Pancreas (tissue), 10 donors: ENCODE results near the gene NID2. TPM values are rescaled to one million over a fixed set of nuclear protein-coding genes. Genes with fewer than 3 reads are reported as not detected.

ENCODE experiments used
- ATAC-seq, 4 donors: fragments of 200-7000 bp; cut with Tn5 transposase; one replicate each; pipeline versions ENCODE4 v1.8.0 to v1.9.1; 2020; ENCODE audit warnings: mild to moderate bottlenecking in 4 of 4, moderate library complexity in 4 of 4
- DNase-seq, 6 donors: peaks; one replicate each; pipeline ENCODE4 v3.0.0-alpha.2; 2020
- FAIRE-seq: peaks from 2 replicates; lab custom pipeline; 2012; peaks lifted over from hg19 to GRCh38; lab: Jason Lieb, UNC
- H3K27ac ChIP-seq, 4 donors: fragments of 200-600 bp; sonication (generic); 1 replicate in 3 of 4; 2 replicates in 1 of 4; pipeline versions ENCODE4 v1.5.0 to v1.8.0; 2020
- H3K27me3 ChIP-seq, 4 donors: fragments of 200-600 bp; one replicate each; pipeline ENCODE4 v1.8.0; 2021
- H3K36me3 ChIP-seq, 3 donors: fragments of 200-600 bp; sonication (generic) in 1 of 3; one replicate each; pipeline versions ENCODE4 v1.5.0 to v1.8.0; 2020 to 2021
- H3K4me1 ChIP-seq, 3 donors: fragments of 200-600 bp; one replicate each; pipeline ENCODE4 v1.8.0; 2021
- H3K4me3 ChIP-seq, 4 donors: fragments of 200-600 bp; sonication (generic) in 2 of 4; one replicate each; pipeline versions ENCODE4 v1.5.0 to v1.8.0; 2020 to 2021
- H3K9me3 ChIP-seq, 4 donors: fragments of 200-600 bp; one replicate each; pipeline ENCODE4 v1.8.0; 2021
- CTCF ChIP-seq, 4 donors: fragments of 200-600 bp; sonication (generic) in 3 of 4; IDR thresholded peaks; one replicate each; pipeline versions ENCODE4 v1.5.0 to v1.8.0; 2021; ENCODE audit warnings: antibody characterized with exemption in 4 of 4
- WGBS, 2 donors: extraction: QIAGEN DNeasy Blood & Tissue Kit; methylation state at CpG; one replicate each; pipeline ENCODE4 v1.1.7; 2013; 5-methylcytosine and 5-hydroxymethylcytosine counted together
- intact Hi-C, 3 donors: fragments of 100-400 bp; cut with DNase I; formaldehyde crosslinking; loops; one replicate each; pipeline versions ENCODE4 v1.11.1 to v1.14.2; 2022
- polyA plus RNA-seq, 2 donors: library from polyadenylated mRNA; stranded (reverse); fragments of 200-250 nt; gene quantifications; one replicate each; pipeline ENCODE4 v1.2.3, GENCODE V29; 2013
- total RNA-seq, 6 donors: library from RNA; stranded (reverse); fragmentation: NEBNext Ultra II Directional in 4 of 6; extraction: Animal tissue kit (Norgen Biotek cat#: 25700) in 4 of 6; gene quantifications; one replicate each; pipeline versions ENCODE4 v1.2.1 to v1.2.4, GENCODE V29; 2021 to 2023
- donor health status: healthy with polysubstance abuse.
- donor health status: DM: no; HTN: no; CAD: no; lungs with moderate emphysema.
- donor health status: DM: no; HTN: no; CAD: no.
- donor health status: control.
- donor health status: control.
- donor health status: Bipolar disorder and iron deficiency.
- donor health status: DM: yes; HTN: yes; CAD: no.
- donor health status: DM: no; HTN: no; CAD: no.
- donor health status: DM: no; HTN: no; CAD: no.
- donor health status: DM: yes; HTN: yes; CAD: no.

NID2 gene
- total and polyA plus RNA-seq, 8 donors, result 1.9 to 9.5 (median 3.8) TPM

- Histone ChIP-seq H3K9me3 (no peaks in the 10 kb centered on the region), H3K27me3 (no peaks in the 10 kb centered on the region), H3K36me3 (no peaks in the 10 kb centered on the region), H3K4me1 (peaks cover 0 to 5% (median 0%) of the 10 kb centered on the region in 3 donors), H3K4me3 (no peak overlapping the region), H3K27ac (no peak overlapping the region)
- intact Hi-C loops, result no loop called here
- no peak for FAIRE-seq
- DNase-seq, result no peak
- no peak for TF ChIP-seq CTCF (IDR thresholded peaks at IDR 0.05)
- ATAC-seq, result no peak
- WGBS, 2 donors, result 95% methylated on average over 8 of the region's 8 CpGs
Measured at GRCh38 chr14:52018970-52019369, 49.9 kb downstream of the NID2 start.

GRCh38 chr14:52018252-52018651 is 50.6 kb downstream of the NID2 start:
- Histone ChIP-seq H3K9me3 (no peaks in the 10 kb centered on the region), H3K4me1 (peaks cover 0 to 5% (median 0%) of the 10 kb centered on the region in 3 donors), H3K36me3 (no peaks in the 10 kb centered on the region), H3K4me3 (no peak overlapping the region), H3K27ac (no peak overlapping the region), H3K27me3 (no peaks in the 10 kb centered on the region)
- intact Hi-C loops, result no loop called here
- no peak for TF ChIP-seq CTCF (IDR thresholded peaks at IDR 0.05)
- ATAC-seq (no peak), FAIRE-seq (no peak), DNase-seq (no peak)
- 72 to 79% methylated on average over 4 of the region's 4 CpGs for WGBS, 2 donors

- Histone ChIP-seq H3K27me3 (no peaks in the 10 kb centered on the region), H3K4me3 (no peak overlapping the region), H3K9me3 (no peaks in the 10 kb centered on the region), H3K4me1 (peaks cover 0 to 3% (median 0%) of the 10 kb centered on the region in 3 donors), H3K36me3 (peaks cover 0 to 10% (median 0%) of the 10 kb centered on the region in 3 donors), H3K27ac (no peak overlapping the region)
- TF ChIP-seq CTCF (IDR thresholded peaks at IDR 0.05), result peak in 1 of 4 donors; percentile 12
- ATAC-seq (peak; percentile 55 to 80 (median 68)), FAIRE-seq (no peak), DNase-seq (peak in 1 of 6 donors; percentile 48)
- intact Hi-C loops, result no loop called here
- WGBS, 2 donors, result 61 to 63% methylated on average over 8 of the region's 8 CpGs
Measured at GRCh38 chr14:52015411-52016030, 53.3 kb downstream of the NID2 start.

GRCh38 chr14:52014601-52015267 is 54.1 kb downstream of the NID2 start:
- no peak overlapping the region for H3K4me3 ChIP-seq
- no peak for TF ChIP-seq CTCF (IDR thresholded peaks at IDR 0.05)
- ATAC-seq (no peak), FAIRE-seq (no peak), DNase-seq (no peak)
- H3K9me3 ChIP-seq, result no peaks in the 10 kb centered on the region
- H3K4me1 ChIP-seq, result no peaks in the 10 kb centered on the region
- H3K27me3 ChIP-seq, result no peaks in the 10 kb centered on the region
- 82% methylated on average over 15 of the region's 15 CpGs for WGBS, 2 donors
- no peak overlapping the region for H3K27ac ChIP-seq
- intact Hi-C loops, result no loop called here
- peaks cover 0 to 18% (median 1%) of the 10 kb centered on the region in 3 donors for H3K36me3 ChIP-seq
